HuH-7 (cell line): ENCODE data around the gene SORCS2.

ENCODE experiments used
- DNase-seq: peaks from one replicate; pipeline ENCODE4 v3.0.0; 2011; ENCODE audit warnings: low spot score

SORCS2 gene

GRCh38 chr4:7415927-7416686 lies 223.8 kb downstream of the SORCS2 start:
- no peak for DNase-seq

DNA sequence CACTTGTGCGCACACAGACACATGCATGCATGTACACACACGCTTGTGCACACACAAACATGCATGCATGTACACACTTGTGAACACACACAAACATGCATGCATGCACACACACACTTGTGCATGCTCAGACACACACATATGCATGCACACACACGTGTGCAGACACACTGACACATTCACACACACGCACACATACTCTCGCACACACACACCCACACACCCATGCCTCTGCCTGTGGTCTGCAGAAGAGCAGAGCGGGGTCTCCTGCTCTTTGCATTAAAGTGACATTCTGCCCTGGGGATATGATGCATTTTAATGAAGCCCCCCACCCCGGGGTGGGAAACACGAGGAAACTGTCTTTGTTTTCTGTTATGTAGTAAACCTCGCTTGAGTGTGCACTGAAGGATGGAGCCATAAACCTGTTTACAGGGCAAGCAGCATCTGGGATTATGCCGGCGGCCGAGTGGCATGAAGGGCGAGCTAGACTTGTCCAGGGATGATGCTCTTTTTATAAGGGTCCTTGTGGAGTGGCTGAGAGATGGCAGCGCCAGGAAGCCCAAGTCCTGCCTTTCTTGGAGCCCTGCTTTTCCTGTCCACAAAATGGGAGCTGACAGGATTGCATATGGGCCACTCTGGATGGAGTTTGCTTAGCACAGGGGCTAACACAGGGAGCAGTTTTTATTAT lies 224.6 kb downstream of the SORCS2 start:
- DNase-seq, result no peak

DNA sequence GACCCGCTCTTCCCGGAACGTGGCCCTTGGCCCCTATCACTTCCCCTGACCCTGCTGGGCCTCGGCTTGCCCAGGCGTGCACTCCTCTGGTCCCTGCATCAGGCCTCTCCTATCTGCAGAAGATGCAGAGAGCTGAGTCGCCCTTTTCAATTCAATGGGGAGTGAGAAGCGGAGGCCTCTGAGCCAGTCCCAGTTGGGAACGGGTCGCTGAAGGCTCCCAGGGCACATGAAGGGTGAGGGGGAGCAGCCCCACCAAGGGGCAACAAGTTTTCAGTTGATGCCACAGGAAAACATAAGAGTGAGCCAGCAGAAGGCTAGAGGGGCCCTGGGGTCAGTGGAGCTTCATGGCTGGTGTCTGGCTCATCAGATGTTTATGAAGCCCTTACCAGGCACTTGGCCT lies 225.3 kb downstream of the SORCS2 start:
- no peak for DNase-seq

DNA sequence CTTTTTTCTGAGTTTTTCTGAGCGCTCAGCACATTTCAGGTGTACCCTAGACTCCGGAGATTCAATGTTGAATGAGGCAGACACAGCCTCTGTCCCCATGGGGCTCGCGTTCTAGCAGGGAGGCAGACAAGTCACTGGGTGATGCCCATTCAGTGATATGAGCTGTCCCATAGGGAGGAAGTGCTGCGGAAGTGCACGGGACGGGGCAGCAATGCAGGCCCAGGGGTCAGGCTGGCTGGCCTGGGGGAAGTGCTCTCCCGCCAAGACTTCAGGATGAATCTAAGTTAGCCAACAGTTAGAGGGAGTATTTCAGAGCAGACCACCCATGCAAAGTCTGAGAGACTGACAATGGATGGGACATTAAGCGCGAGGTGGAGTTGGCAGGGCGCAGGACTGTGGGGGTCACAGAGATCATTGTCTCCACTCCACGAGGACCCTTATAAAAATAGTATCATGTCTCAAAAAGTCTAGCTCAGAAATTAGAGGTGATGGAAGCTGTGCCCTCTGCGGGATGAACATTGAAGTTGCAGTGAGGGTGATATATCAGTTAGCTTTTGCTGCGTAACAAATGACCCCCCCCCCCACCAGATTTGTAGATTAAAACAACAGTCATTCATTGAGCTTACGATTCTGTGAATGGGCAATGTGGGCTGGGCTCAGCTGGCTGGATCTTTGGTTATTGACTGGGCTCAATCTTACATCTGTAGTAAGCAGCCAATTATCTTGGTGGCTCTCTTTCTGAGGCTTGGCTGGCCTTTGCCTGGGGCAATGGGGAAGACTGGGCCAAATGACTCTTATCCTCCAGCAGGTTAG lies 226.0 kb downstream of the SORCS2 start:
- no peak for DNase-seq

DNA sequence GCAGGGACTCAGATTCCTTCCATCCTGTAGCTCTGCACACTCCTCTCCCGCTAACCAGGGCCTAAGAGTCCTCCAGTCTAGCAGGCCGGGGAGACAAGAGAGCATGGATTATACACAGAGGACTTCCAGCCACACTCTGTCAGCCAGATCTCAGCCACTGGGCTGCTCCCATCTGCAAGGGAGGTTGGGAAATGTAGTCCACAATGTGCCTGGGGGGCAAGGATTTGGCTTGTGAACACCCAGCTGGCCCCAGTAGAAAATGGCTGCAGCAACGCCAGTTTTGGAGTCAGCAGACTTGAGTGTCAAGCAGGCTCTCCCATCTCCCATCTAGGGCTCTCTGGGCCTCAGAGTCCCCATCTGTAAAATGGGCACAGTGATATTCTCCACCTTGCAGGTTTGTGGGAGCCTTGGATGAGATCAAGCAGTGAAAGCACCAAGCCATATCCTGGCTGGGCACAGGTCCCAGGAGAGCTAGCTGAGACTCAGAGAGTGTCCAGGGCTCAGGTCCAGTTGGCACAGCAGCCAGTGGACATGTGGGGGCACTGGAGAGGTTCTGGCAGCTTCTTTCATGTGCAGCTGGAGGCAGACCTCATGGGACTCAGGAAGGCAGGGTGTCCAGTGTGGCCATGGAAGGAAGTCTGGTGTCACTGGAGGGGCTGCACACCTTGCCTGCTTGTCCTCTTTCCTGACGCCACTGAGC lies 227.8 kb downstream of the SORCS2 start:
- no peak for DNase-seq

GRCh38 chr4:7420661-7421040 lies 228.3 kb downstream of the SORCS2 start:
- no peak for DNase-seq

GRCh38 chr4:7421356-7422150 lies 229.2 kb downstream of the SORCS2 start:
- DNase-seq, result no peak

DNA sequence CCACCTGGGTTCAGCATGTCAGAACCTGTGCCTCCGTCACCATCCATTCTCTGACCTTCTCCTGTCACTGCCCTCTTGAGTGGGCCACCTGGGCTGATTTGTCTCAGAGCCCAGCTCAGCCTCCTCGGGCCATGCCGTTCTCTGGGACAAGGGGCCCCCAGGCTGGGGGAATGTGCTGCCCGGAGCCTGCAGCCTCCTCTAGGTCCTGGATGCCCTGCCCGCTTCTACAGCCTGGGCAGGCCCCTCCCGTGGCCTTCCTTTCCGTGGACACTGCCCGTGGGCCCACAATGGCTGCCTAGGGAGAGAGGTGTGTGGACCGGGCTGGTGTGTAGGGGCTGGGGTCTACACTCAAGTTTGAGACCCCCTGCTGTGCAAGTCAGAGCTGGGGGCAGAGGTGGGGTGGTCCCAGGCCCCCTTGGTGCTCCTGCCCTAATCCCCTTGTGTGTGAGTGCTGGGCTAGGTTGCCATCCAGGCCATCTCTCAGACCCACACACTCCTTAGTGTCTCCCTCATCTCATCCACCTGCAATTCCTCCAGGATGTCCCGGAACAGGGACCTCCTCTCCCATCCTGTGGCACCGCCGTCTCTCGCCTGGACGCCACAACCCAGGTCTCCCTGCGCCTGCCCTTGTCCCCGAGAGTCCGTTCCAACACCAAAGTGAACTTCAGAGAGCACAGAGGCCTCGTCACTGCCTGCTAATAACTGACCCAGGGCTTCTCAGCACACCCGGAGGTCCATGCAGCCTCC lies 230.0 kb downstream of the SORCS2 start:
- no peak for DNase-seq

DNA sequence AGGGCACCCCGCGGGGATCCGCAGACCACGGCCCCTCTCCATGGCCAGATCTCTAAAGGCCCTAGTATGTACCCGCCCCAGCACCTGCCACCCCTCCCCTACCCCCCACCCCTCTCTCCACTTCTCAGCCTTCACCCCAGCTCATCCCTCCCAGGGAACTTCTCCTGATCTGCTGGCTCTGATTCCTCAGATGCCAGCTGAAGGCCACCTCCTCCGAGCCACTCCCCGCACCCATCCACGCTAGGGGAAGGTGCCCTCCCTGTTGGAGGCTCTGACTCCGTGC lies 230.5 kb downstream of the SORCS2 start:
- DNase-seq, result no peak

DNA sequence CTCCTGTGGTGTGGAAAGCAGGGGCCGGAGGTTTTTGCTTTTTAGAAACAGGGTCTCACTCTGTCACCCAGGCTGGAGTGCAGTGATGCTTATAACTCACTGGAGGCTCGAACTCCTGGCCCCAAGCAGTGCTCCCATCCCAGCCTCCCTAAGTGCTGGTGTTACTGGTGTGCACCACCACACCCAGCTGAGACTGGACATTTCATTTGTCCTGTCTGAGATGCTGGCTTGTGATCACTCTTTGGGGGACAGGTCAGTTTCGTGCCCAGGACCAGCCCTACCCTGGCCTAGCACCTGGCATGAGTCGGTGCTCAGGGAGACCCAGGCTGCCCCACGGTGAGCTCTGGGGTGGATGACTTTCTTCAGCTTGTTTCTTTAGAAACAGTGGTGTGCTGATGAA lies 231.1 kb downstream of the SORCS2 start:
- DNase-seq, result no peak

DNA sequence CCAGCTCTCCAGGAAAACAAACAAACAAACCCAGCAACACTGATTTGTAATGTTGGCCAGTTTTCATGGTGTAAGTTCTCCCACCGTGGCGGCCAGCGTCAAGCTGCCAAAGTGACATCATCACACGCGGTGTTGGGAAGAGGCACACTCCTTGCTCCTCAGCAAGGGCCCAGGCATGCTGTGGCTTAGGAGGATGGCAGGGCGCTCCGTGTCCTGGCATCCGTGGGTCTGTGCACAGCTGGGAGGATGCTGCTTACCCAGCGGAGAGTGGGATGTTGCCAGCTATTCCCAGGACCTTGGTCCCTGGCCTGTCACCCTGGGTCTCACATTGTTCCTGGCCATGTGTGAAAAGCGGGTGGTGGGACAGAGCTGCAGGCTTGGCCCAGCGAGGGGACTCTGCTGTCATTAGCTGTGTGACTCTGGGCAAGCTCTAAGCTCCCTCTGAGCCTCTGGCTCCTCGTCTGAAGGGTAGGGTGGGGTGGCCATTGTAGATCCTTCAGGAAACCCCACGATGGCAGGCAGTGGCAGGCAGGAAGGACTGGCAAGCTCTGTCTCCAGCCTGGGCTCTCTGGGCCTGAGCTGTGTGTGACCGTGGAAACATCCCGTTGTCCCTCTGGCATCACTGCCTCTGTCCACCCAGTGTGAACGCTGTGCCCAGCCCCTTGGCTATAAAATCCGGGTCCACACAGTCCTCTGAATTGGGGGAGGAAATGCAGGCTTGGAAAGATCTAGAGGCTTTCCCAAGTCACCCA lies 231.6 kb downstream of the SORCS2 start:
- no peak for DNase-seq

DNA sequence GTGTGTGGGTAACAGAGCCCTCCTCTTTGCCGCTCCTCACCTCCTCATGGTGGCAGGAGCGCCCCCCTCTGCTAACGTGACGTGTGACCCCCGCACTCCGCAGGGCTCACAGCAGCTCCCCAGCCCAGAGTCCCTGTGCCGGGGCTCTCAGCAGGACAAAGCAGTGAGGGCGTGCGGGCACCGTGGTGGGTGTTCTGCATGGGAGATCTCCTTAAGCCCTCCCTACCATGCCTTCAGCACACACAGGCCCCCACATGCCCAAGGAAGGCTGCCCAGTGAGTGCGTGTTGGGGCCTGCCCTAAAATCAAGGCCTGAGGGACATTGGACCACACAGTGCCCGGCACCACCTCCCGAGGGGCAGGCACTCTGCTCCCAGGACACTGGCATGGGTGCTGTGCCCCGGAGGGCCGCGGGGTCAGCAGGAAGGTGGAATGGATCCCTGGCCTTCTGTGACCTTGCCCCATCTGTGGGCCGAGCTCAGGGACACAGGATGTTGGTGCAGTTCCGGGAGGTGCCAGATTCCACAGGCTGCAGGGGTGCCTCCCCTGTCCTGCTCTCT lies 232.3 kb downstream of the SORCS2 start:
- no peak for DNase-seq

GRCh38 chr4:7425124-7425523 lies 232.8 kb downstream of the SORCS2 start:
- DNase-seq, result no peak

DNA sequence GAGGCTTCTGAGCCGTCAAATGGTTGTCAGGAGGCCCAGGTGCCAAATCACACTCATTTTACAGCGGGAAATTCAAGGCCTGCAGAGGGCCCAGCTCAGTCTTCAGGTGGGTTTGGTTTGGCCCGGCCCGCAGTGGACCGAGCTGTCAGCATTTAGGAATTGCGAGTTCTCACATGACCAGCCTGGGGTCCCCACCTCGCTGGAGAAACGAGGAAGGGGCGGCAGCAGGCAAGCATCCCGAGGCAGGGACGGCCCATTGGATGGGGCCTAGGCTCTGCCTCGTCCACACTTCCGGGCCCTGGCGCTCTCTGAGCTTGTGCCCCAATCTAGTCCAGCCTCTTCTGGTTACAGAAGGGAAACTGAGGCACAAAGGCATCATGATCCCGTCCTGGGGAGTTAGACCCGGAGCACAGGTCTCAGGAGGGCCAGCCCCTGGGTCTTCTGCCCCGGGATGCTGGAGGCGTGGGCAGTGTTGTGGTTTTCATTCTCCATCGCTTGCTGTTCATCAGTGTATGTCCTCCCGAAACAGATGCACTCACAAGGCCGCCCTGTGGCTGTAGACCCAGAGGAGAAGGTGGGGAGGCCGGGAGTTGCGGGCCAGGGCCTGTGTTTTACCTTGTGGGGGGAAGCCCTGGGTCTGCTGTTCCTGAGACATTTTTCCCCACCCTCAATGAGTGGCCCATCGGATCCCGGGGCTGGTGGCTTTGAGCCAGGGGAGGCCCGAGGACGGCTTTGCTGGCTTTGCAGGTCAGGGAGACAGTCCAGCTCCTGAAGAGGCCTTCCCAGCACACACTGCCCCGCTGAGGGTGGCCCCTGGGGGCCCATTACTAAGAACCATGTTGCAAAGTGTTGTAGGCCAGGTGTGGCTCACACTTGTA lies 233.5 kb downstream of the SORCS2 start:
- DNase-seq, result no peak

DNA sequence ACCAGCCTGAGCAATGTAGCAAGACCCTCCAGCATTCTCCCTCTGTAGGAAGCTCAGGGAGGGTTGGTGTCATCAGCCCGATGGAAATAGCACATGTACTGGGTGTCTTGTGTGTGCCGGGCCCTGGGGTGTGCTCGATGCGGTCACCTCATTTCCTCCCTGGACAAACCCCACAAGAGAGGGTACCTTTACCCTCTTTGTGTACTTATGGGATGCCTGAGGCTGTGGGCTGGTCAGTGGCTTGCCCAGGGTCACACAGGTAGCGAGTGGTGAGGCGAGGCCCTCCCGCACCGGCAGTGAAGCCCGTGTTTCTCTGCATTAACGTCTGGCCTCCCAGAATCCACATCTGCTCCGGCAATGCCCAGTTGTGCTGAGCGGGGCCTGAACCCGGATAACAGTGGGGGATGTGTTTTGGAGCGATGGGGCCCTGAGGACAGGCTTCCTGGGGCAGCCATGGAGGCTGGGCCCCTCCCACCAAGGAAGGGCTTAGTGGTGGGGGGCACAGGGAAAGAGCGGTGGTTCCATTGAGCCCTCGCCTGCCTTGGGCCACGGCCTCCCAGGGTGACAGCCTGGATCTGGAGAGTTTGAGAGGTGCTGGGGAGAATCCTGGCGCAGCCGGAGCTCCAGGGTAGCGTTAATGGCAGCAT lies 234.3 kb downstream of the SORCS2 start:
- no peak for DNase-seq

DNA sequence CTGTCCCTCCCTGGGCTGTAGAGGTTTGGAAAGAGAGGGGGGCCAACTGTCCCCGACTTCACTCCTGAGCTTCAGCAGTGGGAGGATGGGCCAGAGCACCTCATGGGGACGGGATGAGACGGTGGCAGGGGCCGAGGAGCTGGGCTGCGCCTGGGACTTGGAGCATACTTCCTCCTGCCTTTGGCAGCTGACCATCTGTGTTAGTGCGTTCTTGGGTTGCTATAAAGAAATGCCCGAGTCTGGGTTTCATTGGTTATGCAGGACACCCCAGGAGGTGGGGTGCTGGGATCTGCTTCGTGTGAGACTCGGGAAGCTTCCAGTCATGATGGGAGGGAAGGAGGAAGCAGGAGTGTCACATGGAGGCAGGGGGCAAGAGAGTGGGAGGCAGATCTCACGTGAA lies 235.0 kb downstream of the SORCS2 start:
- DNase-seq, result no peak

DNA sequence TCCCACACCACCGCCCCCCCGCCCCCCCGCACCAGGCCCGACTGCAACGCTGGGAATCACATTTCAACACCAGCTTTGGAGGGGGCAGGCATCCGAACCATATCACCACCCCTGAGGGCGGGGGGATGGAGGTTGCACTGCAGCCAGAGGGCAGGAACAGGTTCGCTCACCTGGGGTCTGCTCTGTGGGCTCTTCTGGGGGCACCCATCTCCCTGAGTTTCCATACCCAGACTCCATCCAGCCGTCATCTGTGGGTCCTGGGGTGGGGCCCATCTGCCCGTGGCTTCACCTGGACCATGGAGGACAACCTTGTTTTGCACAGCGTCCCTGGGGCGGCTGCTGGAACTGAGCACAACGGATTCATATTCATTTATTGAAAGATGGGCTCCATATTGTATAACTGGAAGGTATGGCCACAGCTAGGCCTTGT lies 235.5 kb downstream of the SORCS2 start:
- DNase-seq, result no peak
